Activated T-helper 9 cell treated with anti-CD3 and anti-CD28 coated beads, Interleukin-2, amount 50 U/mL, for 16 hours (primary cell): ENCODE results near the gene CLNK.

Experiments
- DNase-seq: peaks from one replicate; pipeline ENCODE4 v3.0.0-alpha.2; 2020; ENCODE audit warnings: low read depth

CLNK gene, protein sequence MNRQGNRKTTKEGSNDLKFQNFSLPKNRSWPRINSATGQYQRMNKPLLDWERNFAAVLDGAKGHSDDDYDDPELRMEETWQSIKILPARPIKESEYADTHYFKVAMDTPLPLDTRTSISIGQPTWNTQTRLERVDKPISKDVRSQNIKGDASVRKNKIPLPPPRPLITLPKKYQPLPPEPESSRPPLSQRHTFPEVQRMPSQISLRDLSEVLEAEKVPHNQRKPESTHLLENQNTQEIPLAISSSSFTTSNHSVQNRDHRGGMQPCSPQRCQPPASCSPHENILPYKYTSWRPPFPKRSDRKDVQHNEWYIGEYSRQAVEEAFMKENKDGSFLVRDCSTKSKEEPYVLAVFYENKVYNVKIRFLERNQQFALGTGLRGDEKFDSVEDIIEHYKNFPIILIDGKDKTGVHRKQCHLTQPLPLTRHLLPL

DNA sequence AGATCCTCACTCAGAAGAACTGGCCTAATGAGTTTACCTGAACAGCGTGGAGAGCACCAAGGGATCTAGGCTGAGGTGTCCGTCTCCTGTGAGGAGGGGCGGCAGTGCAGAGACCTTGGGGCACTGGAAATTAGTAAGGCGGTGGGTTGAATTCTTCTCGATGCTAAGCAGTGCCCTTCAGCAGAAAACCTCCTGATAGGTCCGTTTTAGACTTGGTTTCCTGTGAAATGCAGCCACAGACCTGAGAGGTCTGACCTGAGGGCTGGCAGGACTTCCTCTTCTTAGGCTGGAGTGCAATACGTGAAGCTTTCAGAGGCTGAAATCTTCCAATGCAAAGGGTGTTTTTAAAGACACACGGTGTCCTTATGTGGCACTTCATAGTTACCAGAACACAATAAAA lies at the start of gene CLNK:
Gene CLNK (minus strand): TSS at position 138 of the 400 bp plus-strand sequence. CDS start 16,899 bp downstream, outside the sequence.
- DNase-seq, result no peak

DNA sequence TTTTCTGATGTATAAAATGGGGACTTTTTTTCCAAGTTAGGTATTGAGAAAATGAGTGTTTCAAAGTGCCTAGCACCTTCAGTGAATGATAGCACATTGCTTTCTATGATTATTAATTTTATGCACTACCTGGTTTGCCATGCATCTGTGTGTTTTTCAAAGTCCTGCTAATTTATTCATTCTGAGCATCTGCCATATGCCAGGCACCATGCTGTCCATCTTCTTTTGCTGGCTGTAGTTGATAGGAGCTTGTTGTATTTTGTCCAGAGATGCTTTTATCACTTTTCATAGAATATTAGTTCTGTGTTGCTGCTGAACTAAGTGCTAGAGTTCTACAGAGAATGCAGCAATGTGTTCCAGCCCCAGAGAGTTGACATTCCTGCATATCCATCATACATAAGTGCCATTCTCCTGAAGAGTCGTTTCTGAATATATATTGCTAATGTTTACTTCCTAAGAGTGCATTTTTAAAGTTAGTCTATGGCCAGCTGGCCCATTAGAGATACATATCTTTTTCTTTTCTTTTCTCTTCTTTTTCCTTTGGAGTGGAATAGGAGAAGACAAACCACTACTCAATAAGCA lies 49.0 kb upstream of the CLNK start:
- no peak for DNase-seq

DNA sequence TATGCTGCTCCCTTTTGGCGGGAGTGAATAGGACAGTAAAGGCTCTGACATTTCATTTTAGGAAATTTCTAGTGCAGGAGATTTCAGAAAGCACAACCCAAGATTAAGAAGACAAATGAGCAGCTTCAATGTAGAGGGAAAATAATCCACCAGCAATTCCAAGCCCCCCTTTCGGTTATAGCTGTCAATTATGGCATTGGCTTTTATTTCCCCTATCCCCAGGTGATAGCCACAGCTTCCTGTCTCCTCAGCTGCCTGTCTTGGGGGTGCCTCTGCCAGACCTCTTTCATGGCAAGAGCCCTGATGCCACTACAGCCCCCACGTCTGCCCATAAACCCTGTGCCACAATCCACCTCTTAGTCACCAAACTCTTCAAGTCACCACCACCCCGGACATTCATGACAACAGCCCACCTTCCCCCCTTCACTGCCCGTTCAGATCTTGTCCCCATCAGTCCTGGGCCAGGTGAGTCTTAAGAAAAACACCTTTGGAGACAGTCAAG lies 48.4 kb upstream of the CLNK start:
- no peak for DNase-seq

DNA sequence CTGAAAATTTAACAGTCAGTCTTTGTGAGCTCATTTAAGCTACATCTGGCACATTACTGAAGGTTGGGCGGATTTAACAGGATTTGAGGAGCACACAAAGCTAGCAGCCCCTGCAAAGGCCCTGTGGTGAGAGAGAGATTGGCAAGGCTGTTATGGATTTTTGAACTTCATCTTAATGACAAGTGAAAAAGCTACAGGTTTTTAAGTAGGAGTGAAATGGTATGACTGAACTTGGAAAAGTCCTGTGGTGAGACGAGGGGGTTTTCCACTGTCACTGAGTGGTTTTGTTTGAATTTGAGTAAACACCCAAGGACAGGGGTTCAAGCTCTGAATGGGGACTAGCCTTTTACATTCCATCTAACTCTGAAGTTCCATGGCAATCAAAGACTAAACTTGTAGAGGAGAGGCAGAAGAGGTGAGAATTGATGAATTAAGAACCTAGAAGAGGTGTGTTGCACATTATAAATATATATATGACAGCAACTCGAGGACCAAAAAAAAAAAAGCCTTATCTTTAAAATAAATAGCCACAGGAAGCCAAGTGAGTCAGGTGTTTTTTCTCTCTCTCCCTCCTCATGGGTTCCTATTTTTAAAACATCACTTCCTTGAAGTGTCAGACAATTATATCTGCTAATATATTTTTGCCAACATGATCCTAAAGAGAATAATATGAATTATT lies 47.8 kb upstream of the CLNK start:
- DNase-seq, result no peak

DNA sequence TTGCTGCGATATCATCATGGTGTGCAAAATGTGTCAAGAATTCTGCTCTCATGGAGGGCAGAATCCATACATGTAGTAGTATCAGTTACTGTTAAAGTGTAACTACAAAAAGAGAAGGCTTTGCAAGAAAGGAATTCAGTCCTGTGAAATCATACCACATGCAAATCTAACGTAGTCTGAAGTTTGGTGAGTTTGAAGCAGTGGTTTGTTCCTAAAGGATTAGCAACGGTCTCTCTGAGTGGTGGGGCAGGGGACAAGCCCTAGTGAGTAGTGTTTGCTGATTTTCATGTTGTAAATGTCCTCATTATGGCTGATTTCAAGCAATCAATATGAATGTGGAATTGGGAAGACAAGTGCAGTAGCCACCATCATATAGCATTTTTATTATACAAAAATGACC lies 47.1 kb upstream of the CLNK start:
- DNase-seq, result no peak

DNA sequence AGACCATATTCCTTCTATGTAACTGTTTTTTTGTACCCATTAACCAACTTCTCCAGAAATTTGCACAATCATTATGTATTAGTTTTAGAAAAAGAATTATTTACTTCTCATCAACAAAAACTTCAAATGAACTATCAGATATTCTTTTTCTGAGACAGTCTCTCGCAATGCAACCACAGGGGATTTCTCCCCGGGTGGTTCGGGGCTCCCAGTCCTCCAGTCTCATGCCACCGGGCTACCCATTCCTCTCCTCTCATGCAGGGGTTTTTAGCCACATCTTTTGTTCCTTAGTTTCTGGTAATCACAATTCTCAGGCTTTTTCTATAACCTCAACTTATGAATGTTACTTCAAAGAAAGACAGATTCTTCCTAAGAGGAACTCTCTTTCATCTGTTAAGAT lies 46.6 kb upstream of the CLNK start:
- no peak for DNase-seq

DNA sequence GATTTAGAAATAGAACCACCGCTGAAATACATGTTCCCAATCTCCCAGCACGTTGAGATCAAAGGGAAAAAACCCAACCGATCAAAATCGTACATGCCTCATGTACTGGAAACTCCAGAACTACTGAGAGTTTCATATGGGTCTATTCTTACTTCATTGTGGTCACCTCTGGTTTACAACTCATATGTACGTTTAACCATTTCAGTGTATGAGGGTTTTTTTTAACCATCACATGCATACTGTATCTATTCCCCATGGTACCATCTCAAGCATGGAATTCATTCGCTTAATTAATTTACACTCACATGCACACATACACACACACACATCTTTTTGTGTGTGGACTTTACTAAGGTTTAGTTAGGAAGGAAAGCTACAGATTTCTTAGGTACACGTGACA lies 46.0 kb upstream of the CLNK start:
- no peak for DNase-seq

DNA sequence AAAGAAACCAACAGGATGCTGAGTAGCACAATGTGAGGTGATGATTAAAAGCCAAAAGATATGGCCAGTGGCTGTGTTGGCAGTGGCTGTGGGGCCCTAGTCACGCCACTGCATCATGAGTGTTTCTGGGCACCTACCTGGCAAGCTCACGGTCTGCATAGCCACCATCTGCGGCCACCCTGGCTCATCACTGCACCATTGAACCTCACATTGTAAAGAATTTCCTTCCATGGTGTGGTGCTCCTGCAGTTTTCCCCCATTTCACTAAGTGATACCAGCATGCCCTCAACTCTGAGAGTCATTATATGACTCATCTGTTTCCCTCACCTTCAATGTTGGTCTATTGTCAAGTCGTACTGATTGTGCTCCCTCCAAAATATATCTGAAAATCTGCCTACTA lies 45.5 kb upstream of the CLNK start:
- no peak for DNase-seq

DNA sequence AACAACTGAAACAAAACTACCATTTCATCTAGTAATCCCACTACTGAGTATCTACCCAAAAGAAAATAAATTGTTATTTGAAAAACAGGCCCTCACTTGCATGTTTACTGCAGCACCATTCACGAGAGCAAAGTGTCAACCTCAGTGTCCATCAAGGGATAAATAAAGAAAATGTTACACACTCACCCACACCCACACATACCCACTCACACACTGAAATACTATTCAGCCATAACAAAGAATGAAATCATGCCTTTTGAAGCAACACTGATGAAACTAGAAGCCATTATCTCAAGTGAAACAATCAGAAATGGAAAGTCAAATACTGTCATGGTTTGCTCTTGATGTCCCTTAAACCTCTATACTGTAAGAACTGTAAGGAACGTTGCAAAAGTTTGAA lies 44.8 kb upstream of the CLNK start:
- no peak for DNase-seq

DNA sequence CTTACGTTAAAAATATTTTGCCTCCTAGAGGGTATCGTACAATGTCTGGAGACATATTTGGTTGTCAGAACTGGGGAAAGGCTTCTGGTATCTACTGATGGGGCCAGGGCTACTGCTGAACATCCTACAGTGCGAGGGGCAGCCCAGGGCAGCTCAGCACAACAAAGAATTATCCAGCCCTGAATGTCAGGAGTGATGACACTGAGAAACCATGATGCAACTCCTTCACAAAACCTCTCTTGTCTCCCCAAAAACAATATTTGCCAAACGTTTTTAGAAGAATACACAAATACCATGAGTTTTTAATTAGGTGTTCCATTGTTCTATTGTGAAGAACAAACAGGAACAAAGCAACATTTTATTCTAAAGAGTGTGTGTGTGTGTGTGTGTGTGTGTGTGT lies 43.4 kb upstream of the CLNK start:
- no peak for DNase-seq

DNA sequence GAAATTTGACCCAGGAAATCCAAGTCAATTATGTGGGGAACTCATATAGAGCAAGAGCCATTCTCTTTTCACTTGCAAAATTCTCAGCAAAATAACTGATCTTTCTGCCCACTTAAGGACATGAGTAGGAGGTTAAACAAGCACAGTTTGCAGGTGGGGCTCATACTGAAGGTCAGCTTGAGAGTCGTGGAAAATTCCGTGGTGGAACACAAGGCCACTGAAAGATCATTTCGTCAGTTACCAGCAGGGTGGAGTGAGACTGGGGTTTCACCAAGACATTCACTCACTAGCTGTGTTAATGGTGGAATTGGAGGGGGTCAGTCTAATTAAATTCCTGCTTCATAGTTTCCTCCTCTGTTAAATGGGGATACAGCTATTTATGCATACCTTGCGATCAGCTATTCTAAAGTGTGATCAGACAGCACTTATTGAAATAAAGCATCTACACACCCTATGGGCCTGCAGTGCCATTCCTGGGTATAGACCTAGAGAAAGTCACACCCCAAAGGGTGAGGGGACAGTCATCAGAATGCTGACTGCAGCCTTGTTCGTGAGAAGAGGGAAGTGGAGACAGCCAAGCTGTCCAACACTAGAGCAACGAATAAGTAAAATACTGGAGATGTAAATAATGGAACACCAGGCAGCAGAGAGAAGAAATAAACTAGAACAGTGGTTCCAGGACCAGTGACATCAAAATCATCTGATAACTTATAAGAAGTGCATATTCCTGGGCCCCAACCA lies 42.7 kb upstream of the CLNK start:
- DNase-seq, result no peak

DNA sequence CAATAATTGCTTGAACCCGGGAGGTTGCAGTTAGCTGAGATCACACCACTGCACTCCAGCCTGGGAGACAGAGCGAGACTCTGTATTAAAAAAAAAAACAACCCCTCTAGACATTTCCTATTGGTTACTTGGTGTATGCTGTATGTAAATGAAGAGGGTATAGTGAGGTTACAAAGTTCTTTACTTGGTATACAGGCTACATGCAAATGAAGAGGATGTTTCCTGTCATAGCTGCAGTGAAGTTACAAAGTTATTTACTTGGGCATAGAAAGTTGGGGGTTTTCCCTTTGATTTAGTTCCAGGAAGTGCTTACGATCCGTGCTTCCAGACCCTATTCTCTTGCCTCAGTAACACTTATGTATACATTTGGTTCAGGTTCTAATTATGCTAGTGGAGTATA lies 38.4 kb upstream of the CLNK start:
- DNase-seq, result no peak

DNA sequence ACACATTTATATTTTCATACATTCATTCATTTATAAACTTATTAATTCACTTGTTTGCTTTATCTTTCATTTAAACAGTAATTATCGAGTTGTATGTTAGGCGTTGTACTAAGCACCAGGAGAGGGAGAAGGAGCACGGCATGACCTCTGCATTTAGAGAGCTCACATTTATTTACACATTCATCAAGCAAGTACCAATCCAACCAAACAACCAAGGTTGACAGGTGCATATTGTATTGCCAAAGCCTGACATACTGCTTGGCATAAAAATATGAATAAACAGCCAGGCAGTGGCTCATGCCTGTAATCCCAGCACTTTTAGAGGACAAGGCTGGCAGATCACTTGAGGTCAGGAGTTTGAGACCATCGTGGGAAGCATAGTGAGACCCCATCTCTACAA lies 37.0 kb upstream of the CLNK start:
- no peak for DNase-seq

DNA sequence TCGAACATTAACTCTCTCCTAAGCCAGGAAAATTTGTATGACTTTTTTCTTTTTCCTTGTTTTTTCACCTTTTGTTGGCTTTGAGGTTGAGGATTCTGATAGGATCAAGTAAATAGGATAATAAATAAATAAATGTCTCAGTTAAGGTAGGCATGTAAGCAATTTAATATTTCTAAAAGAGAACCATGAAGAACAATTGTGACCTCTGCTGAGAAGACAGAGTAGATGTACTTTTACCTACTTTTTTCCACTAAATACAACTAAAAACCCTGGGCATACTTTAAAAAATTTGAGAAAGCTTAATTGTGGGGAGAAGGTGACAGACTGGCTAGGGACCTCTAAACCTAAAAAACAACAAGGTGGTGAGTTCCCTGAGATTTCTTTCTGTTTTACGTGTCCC lies 31.6 kb upstream of the CLNK start:
- no peak for DNase-seq

DNA sequence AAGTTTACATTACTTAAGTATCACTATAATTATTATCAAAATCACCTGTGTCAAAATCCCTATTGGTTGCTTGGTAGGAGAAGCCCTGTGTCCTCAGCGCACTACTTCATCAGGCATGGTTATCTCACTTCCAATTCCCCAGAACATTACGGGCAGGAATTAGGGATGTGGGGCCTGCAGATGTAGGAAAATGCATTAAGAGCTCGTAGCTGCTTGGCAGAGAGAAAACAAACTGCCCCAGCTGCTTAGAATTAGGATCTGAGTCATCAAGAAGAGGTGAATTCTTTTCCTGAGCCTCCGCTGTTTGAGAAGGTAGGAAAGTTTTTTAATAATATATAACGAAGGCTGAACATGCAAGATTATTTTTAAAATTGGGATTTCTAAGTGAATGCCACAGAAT lies 31.1 kb upstream of the CLNK start:
- DNase-seq, result no peak

DNA sequence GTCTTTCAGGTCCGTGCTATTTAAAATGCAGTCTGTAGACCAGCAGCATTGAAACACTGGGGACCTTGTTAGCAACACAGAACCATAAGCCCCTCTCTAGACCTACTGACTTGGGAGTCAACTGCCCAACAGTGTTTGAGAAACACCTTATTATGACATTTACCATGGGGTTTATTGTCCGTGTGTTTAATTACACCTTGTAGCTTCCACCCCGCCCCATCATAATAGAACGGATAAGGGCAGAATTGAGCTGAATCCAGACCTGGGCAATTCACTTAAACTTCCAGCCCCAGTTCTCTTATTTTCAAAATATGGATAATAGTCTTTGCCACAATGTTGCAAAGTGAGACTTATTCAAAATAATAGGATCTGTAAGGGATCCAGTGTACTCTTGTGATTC lies 30.6 kb upstream of the CLNK start:
- no peak for DNase-seq

DNA sequence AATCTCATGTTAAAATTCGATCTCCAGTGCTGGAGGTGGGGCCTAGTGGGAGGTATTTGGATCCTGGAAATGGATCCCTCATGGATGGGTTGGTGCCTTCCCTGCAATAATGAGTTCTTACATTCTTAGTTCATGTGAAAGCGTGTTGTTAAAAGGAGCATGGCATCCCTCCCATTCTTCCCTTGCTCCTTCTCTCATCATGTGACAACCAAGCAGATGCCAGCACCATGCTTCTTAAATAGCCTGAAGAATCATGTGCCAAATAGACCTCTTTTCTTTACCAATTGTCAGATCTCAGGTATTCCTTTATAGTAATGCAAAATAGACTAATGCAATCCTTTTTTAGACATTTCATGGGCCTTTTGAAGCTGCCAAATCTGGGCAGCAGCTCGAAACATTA lies 29.0 kb upstream of the CLNK start:
- no peak for DNase-seq

DNA sequence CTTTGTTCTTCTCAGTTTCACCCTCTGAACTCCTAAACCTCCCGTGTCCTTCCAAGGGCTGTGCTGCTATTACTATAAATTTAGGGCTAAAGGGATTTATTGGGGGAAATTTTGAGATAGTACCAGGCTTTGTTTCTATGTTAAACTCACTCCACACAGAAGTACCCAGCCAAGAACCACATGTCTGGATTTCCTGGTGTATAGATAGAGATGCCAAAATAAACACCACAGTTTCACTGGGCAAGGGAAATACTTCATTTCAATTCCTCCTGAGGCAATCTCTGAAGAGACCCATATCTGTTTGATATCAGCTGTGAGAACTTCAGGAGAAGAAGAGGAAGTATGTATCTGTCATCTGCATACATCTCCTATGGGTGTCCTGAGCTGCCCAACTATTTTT lies 21.7 kb upstream of the CLNK start:
- DNase-seq, result no peak

DNA sequence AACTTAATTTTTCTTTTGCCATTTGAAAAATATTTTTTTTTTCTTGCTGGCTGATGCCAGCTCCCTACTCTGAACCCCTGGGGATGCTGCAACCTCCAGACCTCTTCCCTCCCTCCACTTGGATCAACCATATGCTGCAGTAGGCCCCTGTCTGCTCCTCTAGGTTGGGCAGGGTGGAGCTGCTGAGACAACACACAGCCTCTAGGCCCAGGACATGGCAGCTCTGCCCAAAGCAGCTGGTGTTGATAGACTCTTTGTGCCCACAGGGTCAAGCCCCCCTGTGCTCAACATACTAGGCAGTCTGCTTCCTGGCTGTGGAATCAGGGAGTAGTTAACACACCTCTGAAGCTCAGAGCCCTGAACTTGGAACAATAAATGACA lies 19.9 kb upstream of the CLNK start:
- DNase-seq, result no peak

DNA sequence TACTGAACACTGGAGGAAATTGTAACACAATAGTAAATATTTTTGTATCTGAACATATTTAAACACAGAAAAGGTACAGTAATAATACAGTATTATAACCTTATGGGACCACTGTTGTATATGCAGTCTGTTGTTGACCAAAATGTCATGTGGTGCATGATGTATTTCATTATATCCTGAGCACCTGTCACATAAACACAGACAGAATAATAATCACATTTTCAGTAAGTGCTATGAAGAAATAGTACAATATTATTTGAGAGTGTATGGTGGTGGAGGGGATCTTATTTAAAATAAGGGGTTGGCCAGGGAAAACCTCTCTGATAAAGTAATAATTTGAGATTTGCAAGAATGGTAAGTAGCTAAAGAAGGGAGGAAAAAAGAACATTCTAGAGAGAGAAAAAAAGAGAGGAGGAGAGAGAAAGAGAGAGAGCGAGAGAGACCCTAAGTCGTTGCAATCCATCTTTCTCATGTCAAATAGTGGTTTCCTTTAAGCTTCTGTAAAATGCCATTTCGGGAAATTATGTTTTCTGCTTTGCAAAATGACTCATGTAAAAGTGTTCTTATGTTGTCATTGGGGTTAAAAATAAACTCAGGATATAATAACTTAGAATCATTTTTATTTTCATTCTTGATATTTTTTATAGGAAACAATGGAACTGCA lies 19.3 kb upstream of the CLNK start:
- no peak for DNase-seq

DNA sequence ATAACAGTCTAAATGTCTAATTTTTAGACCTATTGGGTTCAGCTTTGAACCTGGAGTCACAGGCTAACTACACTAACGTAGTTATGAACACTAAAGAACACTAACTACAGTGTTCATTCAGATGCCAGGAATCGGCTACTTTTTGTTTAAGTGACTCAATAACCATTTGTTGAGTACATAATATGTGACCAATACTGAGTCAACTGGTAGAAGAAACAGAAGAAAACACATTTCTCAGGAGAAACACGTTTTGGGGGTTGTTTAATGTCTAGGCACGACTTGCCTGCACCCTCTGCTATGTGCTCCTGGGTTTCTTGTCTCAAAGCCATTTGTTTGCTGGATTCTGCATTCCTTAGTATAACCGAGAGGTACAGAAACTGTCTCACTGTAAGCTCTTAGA lies 18.6 kb upstream of the CLNK start:
- DNase-seq, result no peak
